Testis (tissue), 2 donors: ENCODE results near the gene ENAH.

Source experiments
- POLR2A ChIP-seq: fragments of 450-650 bp; IDR thresholded peaks from one replicate; pipeline ENCODE4 v1.6.1; 2017; ENCODE audit warnings: antibody characterized with exemption, mild to moderate bottlenecking, moderate library complexity
- TF ChIP-seq, protein P1 (sequence below), 3 experiments: fragments of 450-650 bp in 2 of 3; fragments of 200-600 bp in 1 of 3; sonication (generic) in 1 of 3; IDR thresholded peaks; one replicate each; pipeline ENCODE4 v1.5.1; 2016 to 2019; ENCODE audit warnings: antibody characterized with exemption in 3 of 3, mild to moderate bottlenecking in 2 of 3, moderate library complexity in 1 of 3

DNA sequence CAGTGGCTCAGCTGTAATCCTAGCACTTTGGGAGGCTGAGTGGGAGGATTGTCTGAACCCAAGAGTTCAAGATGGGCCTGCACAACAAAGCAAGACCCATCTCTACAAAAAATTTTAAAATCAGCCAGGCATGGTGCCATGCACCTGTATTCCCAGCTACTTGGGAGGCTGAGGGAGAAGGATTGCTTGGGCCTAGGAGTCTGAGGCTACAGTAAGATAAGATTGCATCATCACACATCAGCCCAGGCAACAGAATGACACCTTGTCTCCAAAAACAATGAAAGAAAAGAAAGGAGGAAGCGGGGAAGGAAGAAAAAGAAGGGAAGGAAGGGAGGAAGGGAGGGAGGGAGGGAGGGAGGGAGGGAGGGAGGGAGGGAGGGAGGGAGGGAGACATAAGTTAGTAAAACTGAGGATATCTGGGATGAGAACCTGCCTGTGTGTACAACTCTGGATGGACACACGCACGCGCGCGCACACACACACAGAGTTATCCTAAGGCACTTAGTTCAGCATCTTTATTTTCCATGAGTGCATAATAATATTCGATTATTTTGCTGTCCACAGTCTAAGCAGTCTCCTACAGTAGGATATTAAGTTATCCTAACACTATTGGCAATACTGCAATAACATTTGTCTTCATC lies 132.2 kb downstream of the ENAH start:
- no peak for TF ChIP-seq POLR2A
- TF ChIP-seq, protein P1, sequence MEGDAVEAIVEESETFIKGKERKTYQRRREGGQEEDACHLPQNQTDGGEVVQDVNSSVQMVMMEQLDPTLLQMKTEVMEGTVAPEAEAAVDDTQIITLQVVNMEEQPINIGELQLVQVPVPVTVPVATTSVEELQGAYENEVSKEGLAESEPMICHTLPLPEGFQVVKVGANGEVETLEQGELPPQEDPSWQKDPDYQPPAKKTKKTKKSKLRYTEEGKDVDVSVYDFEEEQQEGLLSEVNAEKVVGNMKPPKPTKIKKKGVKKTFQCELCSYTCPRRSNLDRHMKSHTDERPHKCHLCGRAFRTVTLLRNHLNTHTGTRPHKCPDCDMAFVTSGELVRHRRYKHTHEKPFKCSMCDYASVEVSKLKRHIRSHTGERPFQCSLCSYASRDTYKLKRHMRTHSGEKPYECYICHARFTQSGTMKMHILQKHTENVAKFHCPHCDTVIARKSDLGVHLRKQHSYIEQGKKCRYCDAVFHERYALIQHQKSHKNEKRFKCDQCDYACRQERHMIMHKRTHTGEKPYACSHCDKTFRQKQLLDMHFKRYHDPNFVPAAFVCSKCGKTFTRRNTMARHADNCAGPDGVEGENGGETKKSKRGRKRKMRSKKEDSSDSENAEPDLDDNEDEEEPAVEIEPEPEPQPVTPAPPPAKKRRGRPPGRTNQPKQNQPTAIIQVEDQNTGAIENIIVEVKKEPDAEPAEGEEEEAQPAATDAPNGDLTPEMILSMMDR (IDR thresholded peaks at IDR 0.05), result no peak
